HepG2 (cell line): ENCODE results near the gene PNO1. TPM values are rescaled to one million over a fixed set of nuclear protein-coding genes. Genes with fewer than 3 reads are reported as not detected.

Experiments used
- ATAC-seq: fragments of 200-7000 bp; cut with Tn5 transposase; 3 replicates; pipeline ENCODE4 v1.9.1; 2020; ENCODE audit warnings: mild to moderate bottlenecking, moderate library complexity
- BruUV-seq: library from RNA; stranded (reverse); fragments of 400-500 nt; replicated peaks from 2 replicates; lab custom pipeline; 2021; lab: Mats Ljungman, UMichigan
- CTCF ChIA-PET: fragments of 300-600 bp; formaldehyde crosslinking; extraction: SDS; loops from one replicate; lab custom pipeline; 2021; ENCODE audit warnings: low total read pairs, inconsistent platforms, low intra/inter-chr PET ratio; lab: Yijun Ruan, JAX
- POLR2A ChIA-PET: fragments of 350-600 bp; sonication (Branson Sonifier 250); formaldehyde crosslinking; loops from one replicate; lab custom pipeline; 2020; ENCODE audit warnings: antibody characterized with exemption, inconsistent platforms; lab: Yijun Ruan, JAX
- DNase-seq: peaks from one replicate; pipeline ENCODE4 v3.0.0-alpha.2; 2015; ENCODE audit warnings: low spot score
- FAIRE-seq: peaks from 3 replicates; lab custom pipeline; 2011; peaks lifted over from hg19 to GRCh38; lab: Jason Lieb, UNC
- H2AFZ ChIP-seq: one replicate; pipeline ENCODE4 v1.6.1; 2011; ENCODE audit warnings: low read length, inconsistent platforms
- H3K27ac ChIP-seq: fragments of 300-600 bp; 3 replicates; pipeline ENCODE4 v1.8.0; 2011; ENCODE audit warnings: mixed run types, mild to moderate bottlenecking, mixed read lengths, low read length, inconsistent platforms; ENCODE audit not compliant: insufficient read depth; ENCODE audit errors: extremely low read length
- H3K27me3 ChIP-seq, 2 experiments: fragments of 200-600 bp in 1 of 2; 2 replicates in 1 of 2; 3 replicates in 1 of 2; pipeline versions ENCODE4 v1.6.0 to v1.8.0; 2011; ENCODE audit warnings: low read length in 2 of 2, mild to moderate bottlenecking in 2 of 2, moderate library complexity in 2 of 2, inconsistent platforms in 1 of 2; ENCODE audit not compliant: insufficient read depth in 2 of 2, control insufficient read depth in 1 of 2
- H3K36me3 ChIP-seq, 2 experiments: fragments of 200-600 bp in 1 of 2; replicated peaks in 1 of 2; 2 replicates in 1 of 2; 3 replicates in 1 of 2; pipeline versions ENCODE4 v1.5.1 to v1.8.0; 2011; ENCODE audit warnings: low read length in 2 of 2, inconsistent platforms in 1 of 2; ENCODE audit not compliant: insufficient read depth in 2 of 2, control insufficient read depth in 1 of 2
- H3K4me1 ChIP-seq: 2 replicates; pipeline ENCODE4 v1.5.1; 2012; ENCODE audit warnings: low read length, inconsistent platforms; ENCODE audit not compliant: insufficient read depth
- H3K4me2 ChIP-seq: 2 replicates; pipeline ENCODE4 v1.6.0; 2011; ENCODE audit warnings: low read depth, low read length, inconsistent platforms
- H3K4me3 ChIP-seq, 3 experiments: fragments of 200-600 bp in 1 of 3; sonication (generic), shearing (Covaris generic) in 1 of 3; replicated peaks in 1 of 3; 2 replicates each; pipeline ENCODE4 v1.5.1; 2011 to 2016; ENCODE audit warnings: low read length in 3 of 3, inconsistent platforms in 2 of 3, low read depth in 2 of 3, mild to moderate bottlenecking in 2 of 3, control low read depth in 1 of 3, mixed read lengths in 1 of 3; ENCODE audit not compliant: insufficient read depth in 1 of 3
- H3K79me2 ChIP-seq: one replicate; pipeline ENCODE4 v1.6.1; 2011; ENCODE audit warnings: low read length, inconsistent platforms; ENCODE audit not compliant: insufficient read depth
- H3K9ac ChIP-seq: 2 replicates; pipeline ENCODE4 v1.6.0; 2011; ENCODE audit warnings: mild to moderate bottlenecking, low read depth, low read length, inconsistent platforms; ENCODE audit not compliant: insufficient read depth
- H3K9me3 ChIP-seq: 2 replicates; pipeline ENCODE4 v1.5.1; 2012; ENCODE audit warnings: mild to moderate bottlenecking, low read length
- H4K20me1 ChIP-seq: 2 replicates; pipeline ENCODE4 v1.6.0; 2011; ENCODE audit warnings: inconsistent platforms, mild to moderate bottlenecking, low read length, moderate library complexity; ENCODE audit not compliant: insufficient read depth
- DPF2 ChIP-seq: sonication (generic); formaldehyde crosslinking; IDR thresholded peaks from 2 replicates; pipeline ENCODE4 v1.4.0; 2020; ENCODE audit warnings: mild to moderate bottlenecking, low read depth, missing genetic modification reagents, borderline replicate concordance
- EEA1 ChIP-seq: sonication (generic); formaldehyde crosslinking; IDR thresholded peaks from 2 replicates; pipeline ENCODE4 v1.5.1; 2020; ENCODE audit warnings: mild to moderate bottlenecking, missing genetic modification reagents, borderline replicate concordance
- NKX3-1 ChIP-seq: sonication (generic); formaldehyde crosslinking; IDR thresholded peaks from 2 replicates; pipeline ENCODE4 v1.5.0; 2020; ENCODE audit warnings: missing genetic modification reagents
- NR1H2 ChIP-seq: sonication (generic); formaldehyde crosslinking; IDR thresholded peaks from 2 replicates; pipeline ENCODE4 v1.8.1; 2022; ENCODE audit warnings: low read depth, missing genetic modification reagents, borderline replicate concordance
- PLRG1 ChIP-seq: fragments of 450-650 bp; conservative IDR thresholded peaks from 2 replicates; pipeline ENCODE4 v1.6.1; 2016
- SATB2 ChIP-seq: sonication (generic); formaldehyde crosslinking; IDR thresholded peaks from 2 replicates; pipeline ENCODE4 v1.5.0; 2020; ENCODE audit warnings: missing genetic modification reagents
- SRY ChIP-seq: sonication (generic); formaldehyde crosslinking; IDR thresholded peaks from 2 replicates; pipeline ENCODE4 v1.8.0; 2022; ENCODE audit warnings: mild to moderate bottlenecking, missing genetic modification reagents
- TOPORS ChIP-seq: sonication (generic); formaldehyde crosslinking; IDR thresholded peaks from 2 replicates; pipeline ENCODE4 v1.8.0; 2023; ENCODE audit warnings: mild to moderate bottlenecking, missing genetic modification reagents
- ZC3H13 ChIP-seq: sonication (generic); formaldehyde crosslinking; IDR thresholded peaks from 2 replicates; pipeline ENCODE4 v1.8.1; 2023; ENCODE audit warnings: mild to moderate bottlenecking, missing genetic modification reagents, moderate library complexity
- ZNF326 ChIP-seq: sonication (generic); formaldehyde crosslinking; IDR thresholded peaks from 2 replicates; pipeline ENCODE4 v1.4.0; 2020; ENCODE audit warnings: missing genetic modification reagents, borderline replicate concordance
- ZNF33A ChIP-seq: sonication (generic); formaldehyde crosslinking; IDR thresholded peaks from 2 replicates; pipeline ENCODE4 v1.5.1; 2020; ENCODE audit warnings: missing genetic modification reagents, mild to moderate bottlenecking, moderate library complexity, borderline replicate concordance
- ZNF737 ChIP-seq: sonication (generic); formaldehyde crosslinking; IDR thresholded peaks from 2 replicates; pipeline ENCODE4 v1.5.0; 2020; ENCODE audit warnings: missing genetic modification reagents, mild to moderate bottlenecking, borderline replicate concordance
- WGBS: methylation state at CpG from one replicate; pipeline ENCODE4 v1.1.6; 2017; ENCODE audit warnings: low lambda C conversion rate; 5-methylcytosine and 5-hydroxymethylcytosine counted together
- in situ Hi-C: cut with HindIII; loops from 2 replicates; pipeline ENCODE4 v1.10.0; 2017; ENCODE audit warnings: low pct_unique_long_range_greater_than_20kb; ENCODE audit not compliant: extremely low pct_ligation_motif_present
- intact Hi-C: fragments of 100-400 bp; cut with micrococcal nuclease; formaldehyde crosslinking; loops from one replicate; pipeline ENCODE4 v1.10.0; 2022; ENCODE audit not compliant: unreplicated experiment
- polyA plus RNA-seq, 8 experiments: library from polyadenylated mRNA; depleted of rRNA in 3 of 8; stranded (reverse) in 7 of 8; unstranded in 1 of 8; fragments of >200 nt; fragmentation: Illumina TruSeq in 4 of 8; extraction: Trizol in 4 of 8; gene quantifications; 2 replicates each; pipeline versions ENCODE4 v1.2.1 to v1.2.3, GENCODE V29; 2011 to 2016; ENCODE audit warnings: low read depth in 4 of 8, missing spikeins in 1 of 8, mixed read lengths in 1 of 8; ENCODE audit not compliant: insufficient read depth in 1 of 8
- total RNA-seq, 5 experiments: library from RNA; depleted of rRNA; stranded (reverse); fragments of >200 nt; fragmentation: Illumina TruSeq; extraction: Trizol; gene quantifications; 2 replicates each; pipeline ENCODE4 v1.2.3, GENCODE V29; 2016; ENCODE audit warnings: low read depth in 1 of 5
- TF ChIP-seq, protein P1 (sequence below): sonication (generic); formaldehyde crosslinking; IDR thresholded peaks from 2 replicates; pipeline ENCODE4 v1.4.0; 2020; ENCODE audit warnings: missing genetic modification reagents, borderline replicate concordance

Gene PNO1
- total and polyA plus RNA-seq, 2 of the 13 experiments (the other 11 are each of a cell fraction or from before 2014, with no cell fraction given) = 12.8 to 48.5 TPM

DNA sequence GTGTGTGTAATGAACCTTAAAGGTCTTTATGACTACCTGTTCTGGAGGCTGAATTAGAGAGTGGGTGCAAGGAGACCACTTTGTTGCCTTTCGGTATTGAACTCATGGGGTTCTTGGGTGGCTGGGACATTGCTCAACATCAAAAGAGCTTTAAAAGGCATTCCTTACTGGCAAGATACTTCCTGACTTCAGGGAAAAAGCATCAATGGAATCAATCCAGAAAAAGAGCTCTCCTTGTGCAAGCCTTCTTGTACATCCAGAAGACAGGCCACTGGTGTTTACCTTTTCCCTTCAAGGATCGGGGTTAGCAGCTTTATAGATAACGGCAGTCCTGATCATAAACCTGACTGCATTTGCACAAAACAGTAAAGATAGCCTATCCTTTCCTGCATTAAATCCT is 9.5 kb downstream of the PNO1 start:
- CTCF ChIA-PET = no interaction called here
- no peak for FAIRE-seq

More for the DNA sequence above, 9.5 kb downstream of the PNO1 start:
- 75% methylated on average over 3 of the region's 3 CpGs for WGBS
- POLR2A ChIA-PET = interaction anchor here (2.3 kb wide), 1 partner anchor 10 kb away, joined by 11 read pairs; the partner anchor contains the start of gene PNO1
- H3K9ac ChIP-seq = no peak overlapping the region
- H3K4me1 ChIP-seq = peaks cover 11% of the 10 kb centered on the region
- no peak overlapping the region for H3K4me2 ChIP-seq
- H3K27me3 ChIP-seq = no peaks in the 10 kb centered on the region
- no peak for ATAC-seq
- H3K36me3 ChIP-seq = peaks cover 19 to 60% of the 10 kb centered on the region in 2 experiments
- H2AFZ ChIP-seq = no peak overlapping the region
- no TSS peak for BruUV-seq
- no peaks in the 10 kb centered on the region for H4K20me1 ChIP-seq
- TF ChIP-seq SATB2 (no peak), PLRG1 (no peak), ZNF33A (CRISPR knock-in tag) (no peak), ZC3H13 (CRISPR knock-in tag) (no peak), NKX3-1 (CRISPR knock-in tag) (no peak), SRY (CRISPR knock-in tag) (no peak), TOPORS (CRISPR knock-in tag) (no peak), ZNF737 (CRISPR knock-in tag) (no peak), DPF2 (CRISPR knock-in tag) (no peak), NR1H2 (CRISPR knock-in tag) (no peak), EEA1 (CRISPR knock-in tag) (no peak), ZNF326 (CRISPR knock-in tag) (no peak)
- TF ChIP-seq, protein P1, sequence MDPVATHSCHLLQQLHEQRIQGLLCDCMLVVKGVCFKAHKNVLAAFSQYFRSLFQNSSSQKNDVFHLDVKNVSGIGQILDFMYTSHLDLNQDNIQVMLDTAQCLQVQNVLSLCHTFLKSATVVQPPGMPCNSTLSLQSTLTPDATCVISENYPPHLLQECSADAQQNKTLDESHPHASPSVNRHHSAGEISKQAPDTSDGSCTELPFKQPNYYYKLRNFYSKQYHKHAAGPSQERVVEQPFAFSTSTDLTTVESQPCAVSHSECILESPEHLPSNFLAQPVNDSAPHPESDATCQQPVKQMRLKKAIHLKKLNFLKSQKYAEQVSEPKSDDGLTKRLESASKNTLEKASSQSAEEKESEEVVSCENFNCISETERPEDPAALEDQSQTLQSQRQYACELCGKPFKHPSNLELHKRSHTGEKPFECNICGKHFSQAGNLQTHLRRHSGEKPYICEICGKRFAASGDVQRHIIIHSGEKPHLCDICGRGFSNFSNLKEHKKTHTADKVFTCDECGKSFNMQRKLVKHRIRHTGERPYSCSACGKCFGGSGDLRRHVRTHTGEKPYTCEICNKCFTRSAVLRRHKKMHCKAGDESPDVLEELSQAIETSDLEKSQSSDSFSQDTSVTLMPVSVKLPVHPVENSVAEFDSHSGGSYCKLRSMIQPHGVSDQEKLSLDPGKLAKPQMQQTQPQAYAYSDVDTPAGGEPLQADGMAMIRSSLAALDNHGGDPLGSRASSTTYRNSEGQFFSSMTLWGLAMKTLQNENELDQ (CRISPR knock-in tag) = no peak
- H3K4me3 ChIP-seq = no peak overlapping the region
- intact Hi-C loops = no loop called here
- no peak for DNase-seq
- no peaks in the 10 kb centered on the region for H3K9me3 ChIP-seq
- H3K27ac ChIP-seq = no peak overlapping the region
- in situ Hi-C loops = no loop called here
- H3K79me2 ChIP-seq = peaks cover 5% of the 10 kb centered on the region
